WTC11 (cell line): ENCODE results near the gene ELFN1.

ENCODE experiments used
- CREB1 ChIP-seq: sonication (generic); formaldehyde crosslinking; IDR thresholded peaks from 2 replicates; pipeline ENCODE4 v1.8.0; 2023; ENCODE audit warnings: mild to moderate bottlenecking, missing genetic modification reagents
- TF ChIP-seq, protein P1 (sequence below): fragments of 200-600 bp; IDR thresholded peaks from 2 replicates; pipeline ENCODE4 v1.8.0; 2022; ENCODE audit warnings: antibody characterized with exemption

DNA sequence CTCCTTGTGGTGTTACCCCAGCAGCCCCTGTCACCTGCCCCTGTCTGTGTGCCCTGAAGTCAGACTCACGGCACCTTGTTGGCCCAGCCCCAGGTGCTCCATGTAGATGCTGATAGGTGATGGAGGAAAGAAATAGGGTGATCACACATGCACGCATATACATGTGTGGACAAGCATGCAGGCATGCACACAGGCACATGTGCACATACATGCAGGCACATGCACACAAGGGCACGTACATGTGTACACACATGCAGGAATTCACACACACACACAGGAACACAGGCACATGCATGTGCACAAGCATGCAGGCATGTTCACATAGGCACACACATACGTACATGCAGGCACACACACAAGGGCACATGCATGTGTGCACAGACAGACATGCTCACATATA is 16.6 kb upstream of the ELFN1 start:
- TF ChIP-seq CREB1 (CRISPR knock-in tag): no peak
- TF ChIP-seq, protein P1, sequence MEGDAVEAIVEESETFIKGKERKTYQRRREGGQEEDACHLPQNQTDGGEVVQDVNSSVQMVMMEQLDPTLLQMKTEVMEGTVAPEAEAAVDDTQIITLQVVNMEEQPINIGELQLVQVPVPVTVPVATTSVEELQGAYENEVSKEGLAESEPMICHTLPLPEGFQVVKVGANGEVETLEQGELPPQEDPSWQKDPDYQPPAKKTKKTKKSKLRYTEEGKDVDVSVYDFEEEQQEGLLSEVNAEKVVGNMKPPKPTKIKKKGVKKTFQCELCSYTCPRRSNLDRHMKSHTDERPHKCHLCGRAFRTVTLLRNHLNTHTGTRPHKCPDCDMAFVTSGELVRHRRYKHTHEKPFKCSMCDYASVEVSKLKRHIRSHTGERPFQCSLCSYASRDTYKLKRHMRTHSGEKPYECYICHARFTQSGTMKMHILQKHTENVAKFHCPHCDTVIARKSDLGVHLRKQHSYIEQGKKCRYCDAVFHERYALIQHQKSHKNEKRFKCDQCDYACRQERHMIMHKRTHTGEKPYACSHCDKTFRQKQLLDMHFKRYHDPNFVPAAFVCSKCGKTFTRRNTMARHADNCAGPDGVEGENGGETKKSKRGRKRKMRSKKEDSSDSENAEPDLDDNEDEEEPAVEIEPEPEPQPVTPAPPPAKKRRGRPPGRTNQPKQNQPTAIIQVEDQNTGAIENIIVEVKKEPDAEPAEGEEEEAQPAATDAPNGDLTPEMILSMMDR: no peak
